Fibroblast of skin of left quadriceps (primary cell): Measurements from ENCODE around the gene TTLL10.

Experiments
- DNase-seq, 2 experiments: peaks; one replicate each; pipeline ENCODE4 v3.0.0-alpha.2; 2013; ENCODE audit warnings: low read depth in 2 of 2

Gene TTLL10

GRCh38 chr1:1221887-1222574 is 48.4 kb downstream of the TTLL10 start:
- no peak for DNase-seq

GRCh38 chr1:1222575-1223225 is 49.0 kb downstream of the TTLL10 start:
- DNase-seq: no peak

- DNase-seq: no peak
Observed at GRCh38 chr1:1223321-1223720, 49.6 kb downstream of the TTLL10 start.

GRCh38 chr1:1223891-1224290 is 50.2 kb downstream of the TTLL10 start:
- DNase-seq: no peak

GRCh38 chr1:1225238-1225845 is 51.7 kb downstream of the TTLL10 start:
- DNase-seq: no peak

GRCh38 chr1:1225913-1226312 is 52.2 kb downstream of the TTLL10 start:
- no peak for DNase-seq

- DNase-seq: no peak
Observed at GRCh38 chr1:1226566-1227362, 53.1 kb downstream of the TTLL10 start.

- DNase-seq: no peak
Observed at GRCh38 chr1:1227386-1227785, 53.7 kb downstream of the TTLL10 start.

GRCh38 chr1:1228187-1228586 is 54.5 kb downstream of the TTLL10 start:
- DNase-seq: no peak

- DNase-seq: no peak
Observed at GRCh38 chr1:1228596-1229321, 55.1 kb downstream of the TTLL10 start.

GRCh38 chr1:1229770-1230169 is 56.1 kb downstream of the TTLL10 start:
- no peak for DNase-seq

GRCh38 chr1:1230656-1231399 is 57.1 kb downstream of the TTLL10 start:
- peak; percentile 21 to 25 for DNase-seq

- peak; percentile 94 for DNase-seq
Observed at GRCh38 chr1:1231400-1232207, 57.9 kb downstream of the TTLL10 start, which contains the start of gene SDF4. SDF4 (minus strand) TSS chr1:1232001; CDS start chr1:1228772, 3,229 bp downstream.

- DNase-seq: peak in 1 of 2 experiments; percentile 7
Observed at GRCh38 chr1:1232208-1232795, 58.6 kb downstream of the TTLL10 start, which contains the start of gene B3GALT6. B3GALT6 (plus strand) TSS chr1:1232237; CDS start chr1:1232279, 42 bp downstream.

- no peak for DNase-seq
Observed at GRCh38 chr1:1232796-1233566, 59.3 kb downstream of the TTLL10 start.

- no peak for DNase-seq
Observed at GRCh38 chr1:1233567-1233892, 59.9 kb downstream of the TTLL10 start.

GRCh38 chr1:1234180-1234808 is 60.6 kb downstream of the TTLL10 start:
- no peak for DNase-seq

GRCh38 chr1:1235016-1235744 is 61.5 kb downstream of the TTLL10 start:
- no peak for DNase-seq
